Karpas-422 (cell line): ENCODE results near the gene HMX2. TPM values are rescaled to one million over a fixed set of nuclear protein-coding genes. Genes with fewer than 3 reads are reported as not detected.

Source experiments
- DNase-seq: peaks from one replicate; pipeline ENCODE4 v3.0.0-alpha.2; 2015
- H2AFZ ChIP-seq: fragments of 200-600 bp; sonication (generic); 2 replicates; pipeline ENCODE4 v1.6.1; 2014; ENCODE audit warnings: antibody characterized with exemption, low read length, mixed read lengths
- H3K27ac ChIP-seq: fragments of 200-600 bp; sonication (generic); 2 replicates; pipeline ENCODE4 v1.5.1; 2014; ENCODE audit warnings: mild to moderate bottlenecking, low read length, moderate library complexity
- H3K27me3 ChIP-seq: fragments of 200-600 bp; sonication (generic); 2 replicates; pipeline ENCODE4 v1.6.1; 2014; ENCODE audit warnings: low read length, mixed read lengths
- H3K36me3 ChIP-seq: fragments of 200-600 bp; sonication (generic); 2 replicates; pipeline ENCODE4 v1.6.1; 2014; ENCODE audit warnings: low read length, mixed read lengths; ENCODE audit not compliant: insufficient read depth
- H3K4me1 ChIP-seq: fragments of 200-600 bp; sonication (generic); 2 replicates; pipeline ENCODE4 v1.6.1; 2014; ENCODE audit warnings: mild to moderate bottlenecking, low read length, mixed read lengths
- H3K4me2 ChIP-seq: fragments of 200-600 bp; sonication (generic); 2 replicates; pipeline ENCODE4 v1.6.1; 2014; ENCODE audit warnings: low read length, low read depth, mild to moderate bottlenecking; ENCODE audit not compliant: poor library complexity, severe bottlenecking
- H3K4me3 ChIP-seq: fragments of 200-600 bp; sonication (generic); 2 replicates; pipeline ENCODE4 v1.5.1; 2014; ENCODE audit warnings: mild to moderate bottlenecking, antibody characterized with exemption, low read length, mixed read lengths
- H3K79me2 ChIP-seq: fragments of 200-600 bp; sonication (generic); 2 replicates; pipeline ENCODE4 v1.6.1; 2014; ENCODE audit warnings: mild to moderate bottlenecking, low read length, mixed read lengths
- H3K9ac ChIP-seq: fragments of 200-600 bp; sonication (generic); 2 replicates; pipeline ENCODE4 v1.6.0; 2014; ENCODE audit warnings: low read length
- H3K9me2 ChIP-seq: fragments of 200-600 bp; sonication (generic), shearing (Covaris generic); replicated peaks from 2 replicates; pipeline ENCODE4 v1.6.0; 2014; ENCODE audit warnings: mild to moderate bottlenecking, low read length, moderate library complexity; ENCODE audit not compliant: insufficient read depth
- H3K9me3 ChIP-seq: fragments of 300-700, 200-600 bp; sonication (generic); 2 replicates; pipeline ENCODE4 v1.6.1; 2014; ENCODE audit warnings: low read length, mixed read lengths
- H4K20me1 ChIP-seq: fragments of 200-600 bp; sonication (generic); 2 replicates; pipeline ENCODE4 v1.6.1; 2014; ENCODE audit warnings: mild to moderate bottlenecking, antibody characterized with exemption, low read length, low read depth; ENCODE audit not compliant: insufficient read depth
- total RNA-seq: library from RNA; depleted of rRNA; stranded (reverse); fragments of >200 nt; shearing (Covaris generic); gene quantifications from 2 replicates; pipeline ENCODE4 v1.2.3, GENCODE V29; 2014; ENCODE audit warnings: low replicate concordance; rRNA removed

HMX2 gene
- total RNA-seq, 1 experiment from 2014 or later = not detected

DNA sequence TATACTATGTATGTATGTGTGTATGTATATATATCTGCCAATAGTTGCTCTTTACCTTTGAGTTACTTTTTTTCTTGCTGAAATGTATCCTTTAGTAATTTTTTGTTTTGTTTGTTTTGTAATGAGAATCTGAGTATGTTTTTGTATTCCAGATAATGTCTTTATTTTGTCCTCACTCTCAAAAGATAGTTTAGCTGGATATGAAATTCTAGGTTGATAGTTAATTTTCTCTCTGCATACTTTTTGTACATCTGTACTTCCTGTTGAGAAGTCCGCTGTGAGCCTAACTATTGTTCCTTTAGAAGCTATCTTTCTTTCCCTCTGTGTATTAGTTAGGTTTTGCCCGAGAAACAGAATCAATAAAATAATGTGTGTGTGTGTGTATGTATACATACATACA lies 35.8 kb downstream of the HMX2 start:
- H4K20me1 ChIP-seq = no peaks in the 10 kb centered on the region
- no peaks in the 10 kb centered on the region for H3K27me3 ChIP-seq
- H3K9me2 ChIP-seq = no peaks in the 10 kb centered on the region
- H3K9me3 ChIP-seq = peaks cover 3% of the 10 kb centered on the region; the same call in 1 of the 2 replicates
- no peak overlapping the region for H3K27ac ChIP-seq
- H3K4me1 ChIP-seq = no peaks in the 10 kb centered on the region
- H3K79me2 ChIP-seq = no peaks in the 10 kb centered on the region
- H3K36me3 ChIP-seq = 0 out of 2 replicates have a peak, but pooled peaks cover 10% of the 10 kb centered on the region
- no peak overlapping the region for H2AFZ ChIP-seq
- DNase-seq = no peak
- no peak overlapping the region for H3K9ac ChIP-seq
- no peak overlapping the region for H3K4me2 ChIP-seq
- H3K4me3 ChIP-seq = no peak overlapping the region

DNA sequence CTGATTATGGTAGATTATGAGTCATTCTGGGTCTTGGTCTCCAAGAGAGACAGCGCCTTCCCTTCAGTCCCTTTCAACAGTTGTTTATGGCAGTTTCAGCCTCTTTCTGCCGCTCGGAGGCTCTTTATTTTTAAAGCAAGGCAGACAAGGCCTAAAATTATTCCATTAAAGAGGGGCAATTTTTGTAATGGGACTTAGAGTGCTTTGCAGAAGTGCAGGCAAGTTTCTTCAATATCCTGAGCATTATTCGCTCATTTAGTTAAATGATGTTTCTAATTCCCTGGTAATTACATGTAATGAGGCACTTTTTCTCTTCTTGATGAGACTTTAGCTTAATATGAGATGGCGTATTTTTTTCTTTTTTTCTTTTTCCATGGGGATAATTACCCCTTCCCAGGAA lies 39.8 kb downstream of the HMX2 start:
- no peak overlapping the region for H2AFZ ChIP-seq
- H3K4me2 ChIP-seq = no peak overlapping the region
- H3K4me3 ChIP-seq = no peak overlapping the region
- no peaks in the 10 kb centered on the region for H3K4me1 ChIP-seq
- H3K9ac ChIP-seq = no peak overlapping the region
- no peaks in the 10 kb centered on the region for H3K27me3 ChIP-seq
- no peaks in the 10 kb centered on the region for H3K79me2 ChIP-seq
- 0 out of 2 replicates have a peak, but pooled peaks cover 10% of the 10 kb centered on the region for H3K36me3 ChIP-seq
- DNase-seq = no peak
- no peak overlapping the region for H3K27ac ChIP-seq
- no peaks in the 10 kb centered on the region for H3K9me3 ChIP-seq
- no peaks in the 10 kb centered on the region for H3K9me2 ChIP-seq
- H4K20me1 ChIP-seq = no peaks in the 10 kb centered on the region

DNA sequence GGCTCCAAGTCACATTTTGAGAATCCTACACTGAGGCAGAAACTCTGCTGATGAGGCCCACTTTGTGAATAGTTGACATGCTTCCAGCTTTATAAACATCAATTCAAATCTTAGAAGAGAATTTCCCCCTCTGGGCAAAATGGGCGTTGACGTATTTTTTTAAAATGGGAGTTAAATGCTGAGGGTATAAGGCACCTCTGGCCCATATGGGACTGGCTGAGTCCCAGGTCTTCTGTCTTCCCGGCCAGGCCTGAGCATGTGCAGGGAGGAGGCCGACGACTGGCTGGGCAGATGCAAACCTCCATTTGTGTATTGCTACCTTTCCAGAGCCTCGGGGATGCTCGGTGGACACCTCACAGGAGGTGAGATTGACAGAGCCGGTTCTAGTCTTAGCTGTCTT lies 44.0 kb downstream of the HMX2 start:
- Histone ChIP-seq H3K79me2 (no peaks in the 10 kb centered on the region), H3K9ac (no peak overlapping the region), H3K36me3 (no peaks in the 10 kb centered on the region), H3K4me2 (no peak overlapping the region), H3K4me3 (no peak overlapping the region), H2AFZ (no peak overlapping the region), H3K4me1 (no peaks in the 10 kb centered on the region), H3K27me3 (no peaks in the 10 kb centered on the region), H3K27ac (no peak overlapping the region), H3K9me2 (no peaks in the 10 kb centered on the region), H4K20me1 (no peaks in the 10 kb centered on the region), H3K9me3 (no peaks in the 10 kb centered on the region)
- DNase-seq = no peak

DNA sequence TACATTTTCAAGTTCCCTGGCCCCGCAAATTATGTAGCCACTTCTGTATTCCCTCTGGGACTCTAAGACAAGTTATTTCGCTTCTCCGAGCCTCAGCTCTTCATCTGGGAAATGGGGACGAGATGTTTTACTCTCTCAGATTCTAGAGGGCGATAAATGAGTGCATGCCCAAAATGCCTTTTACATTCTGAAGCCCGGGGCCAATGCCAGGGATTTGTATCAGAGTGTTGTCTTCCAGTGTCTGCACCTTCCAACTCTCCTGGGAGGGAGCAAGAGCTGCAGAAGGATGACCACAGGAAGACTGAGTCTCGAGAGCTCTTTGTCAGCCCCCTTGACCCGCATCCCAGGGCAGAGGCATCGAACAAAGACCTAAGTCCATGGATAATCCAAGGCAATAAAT lies 46.1 kb downstream of the HMX2 start:
- no peak overlapping the region for H2AFZ ChIP-seq
- no peak overlapping the region for H3K4me3 ChIP-seq
- H3K27me3 ChIP-seq = no peaks in the 10 kb centered on the region
- no peak overlapping the region for H3K27ac ChIP-seq
- H3K9ac ChIP-seq = no peak overlapping the region
- DNase-seq = no peak
- no peaks in the 10 kb centered on the region for H4K20me1 ChIP-seq
- no peaks in the 10 kb centered on the region for H3K9me2 ChIP-seq
- H3K36me3 ChIP-seq = no peaks in the 10 kb centered on the region
- no peaks in the 10 kb centered on the region for H3K79me2 ChIP-seq
- no peaks in the 10 kb centered on the region for H3K4me1 ChIP-seq
- H3K4me2 ChIP-seq = no peak overlapping the region
- H3K9me3 ChIP-seq = no peaks in the 10 kb centered on the region

Other genes with a start within 250 kb of the HMX2 start
- gene FAM24A, start 237.5 kb upstream of the HMX2 start, total RNA-seq = not detected in 2 replicates
- gene C10orf88, start 193.9 kb upstream of the HMX2 start, total RNA-seq = 17.0 and 18.0 TPM in 2 replicates
- 8.0 and 13.8 TPM in 2 replicates for gene PSTK, start 167.7 kb upstream of the HMX2 start, total RNA-seq
- gene IKZF5, start 139.3 kb upstream of the HMX2 start, total RNA-seq = 5.4 and 14.8 TPM in 2 replicates
- gene ACADSB, start 139.1 kb upstream of the HMX2 start, total RNA-seq = 5.8 and 7.8 TPM in 2 replicates
- not detected in 2 replicates for gene HMX3, start 12.2 kb upstream of the HMX2 start, total RNA-seq
- gene BUB3, start 6.3 kb downstream of the HMX2 start, total RNA-seq = 183 and 393 TPM in 2 replicates